Neuron (in vitro differentiated cells): Measurements from ENCODE around the gene FLAD1.
"Not testable (repeated sequence)": the region's sequence is repeated elsewhere in the genome, so short reads cannot be mapped to it uniquely, and the experiment has no call there.

Experiments
- H2AFZ ChIP-seq: one replicate; pipeline ENCODE4 v1.6.1; 2013; ENCODE audit warnings: low read depth, mild to moderate bottlenecking, inconsistent platforms, low read length, moderate library complexity
- H3K27me3 ChIP-seq: one replicate; pipeline ENCODE4 v1.6.1; 2013; ENCODE audit warnings: low read length; ENCODE audit not compliant: insufficient read depth
- H3K36me3 ChIP-seq: one replicate; pipeline ENCODE4 v1.6.1; 2013; ENCODE audit warnings: low read length; ENCODE audit not compliant: insufficient read depth
- H3K4me1 ChIP-seq: one replicate; pipeline ENCODE4 v1.6.1; 2013; ENCODE audit warnings: low read length; ENCODE audit not compliant: insufficient read depth
- H3K4me3 ChIP-seq: 2 replicates; pipeline ENCODE4 v1.5.1; 2013; ENCODE audit warnings: mild to moderate bottlenecking, low read length, moderate library complexity
- H3K9me3 ChIP-seq: one replicate; pipeline ENCODE4 v1.6.1; 2013; ENCODE audit warnings: low read length

The FLAD1 gene

DNA sequence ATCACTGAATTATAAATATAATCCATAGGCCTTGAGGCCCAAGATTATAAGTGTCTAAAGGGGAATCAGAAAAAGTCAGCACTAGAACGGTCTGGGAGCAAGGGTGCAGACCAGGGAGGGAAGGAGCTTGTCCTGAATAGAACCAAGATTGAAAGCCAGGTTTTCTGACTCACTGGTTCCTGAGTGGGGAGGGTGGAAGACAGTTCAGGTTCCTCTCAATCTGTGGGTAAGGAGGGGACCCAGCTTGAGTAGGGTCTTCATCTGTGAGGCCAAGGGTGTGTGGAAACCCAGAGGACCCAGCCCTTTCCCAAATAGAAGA lies 11.1 kb downstream of the FLAD1 start:
- no peak overlapping the region for H2AFZ ChIP-seq
- peaks cover 4% of the 10 kb centered on the region for H3K4me1 ChIP-seq
- H3K9me3 ChIP-seq = no peaks in the 10 kb centered on the region

DNA sequence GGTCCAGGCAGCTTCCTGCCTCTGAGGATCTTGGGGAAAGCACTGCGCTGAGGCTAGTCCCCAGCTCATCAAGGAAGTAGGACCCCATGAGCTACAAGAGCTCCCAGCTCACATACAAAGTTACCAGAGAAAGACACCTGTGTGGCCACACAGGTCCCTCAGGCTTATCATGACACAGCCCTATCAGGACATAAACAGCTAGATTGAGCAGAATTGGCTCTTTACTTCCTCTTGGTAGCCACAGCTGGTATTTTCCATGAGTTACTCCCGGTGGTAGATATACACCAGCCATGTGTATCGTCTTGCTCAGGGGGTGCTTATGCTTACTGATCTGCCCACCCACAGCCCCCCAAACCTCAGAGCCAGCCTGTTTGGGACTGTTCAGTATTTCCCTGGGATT lies 11.4 kb downstream of the FLAD1 start:
- Histone ChIP-seq H3K36me3 (peaks cover 16% of the 10 kb centered on the region), H3K27me3 (no peaks in the 10 kb centered on the region), H3K4me1 (peaks cover 5% of the 10 kb centered on the region), H2AFZ (no peak overlapping the region), H3K9me3 (no peaks in the 10 kb centered on the region), H3K4me3 (no peak overlapping the region)

More for the DNA sequence above, 11.1 kb downstream of the FLAD1 start:
- H3K36me3 ChIP-seq = peaks cover 20% of the 10 kb centered on the region
- no peaks in the 10 kb centered on the region for H3K27me3 ChIP-seq
- H3K4me3 ChIP-seq = no peak overlapping the region

DNA sequence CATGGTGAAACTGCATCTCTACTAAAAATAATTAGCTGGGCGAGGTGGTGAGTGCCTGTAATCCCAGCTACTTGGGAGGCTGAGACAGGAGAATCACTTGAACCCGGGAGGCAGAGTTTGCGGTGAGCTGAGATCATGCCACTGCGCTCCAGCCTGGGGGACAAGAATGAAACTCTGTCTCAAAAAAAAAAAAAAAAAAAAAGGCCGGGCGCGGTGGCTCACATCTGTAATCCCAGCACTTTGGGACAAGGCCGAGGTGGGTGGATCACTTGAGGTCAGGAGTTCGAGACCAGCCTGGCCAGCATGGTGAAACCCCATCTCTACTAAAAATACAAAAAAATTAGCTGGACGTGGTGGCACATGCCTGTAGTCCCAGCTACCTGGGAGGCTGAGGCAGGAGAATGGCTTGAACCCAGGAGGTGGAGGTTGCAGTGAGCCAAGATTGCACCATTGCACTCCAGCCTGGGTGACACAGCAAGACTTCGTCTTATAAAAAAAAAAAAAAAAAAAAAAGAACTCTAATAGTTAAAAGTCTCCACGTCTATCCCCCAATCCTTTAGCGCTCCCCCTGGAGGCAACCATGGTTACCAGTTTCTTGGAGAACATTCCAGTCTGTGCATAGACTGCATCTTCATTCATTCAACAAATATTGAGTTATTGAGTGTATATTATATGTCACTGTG lies 12.3 kb downstream of the FLAD1 start:
- not testable (repeated sequence) for H3K36me3 ChIP-seq, H3K9me3 ChIP-seq
- H3K4me1 ChIP-seq = peaks cover 11% of the 10 kb centered on the region

DNA sequence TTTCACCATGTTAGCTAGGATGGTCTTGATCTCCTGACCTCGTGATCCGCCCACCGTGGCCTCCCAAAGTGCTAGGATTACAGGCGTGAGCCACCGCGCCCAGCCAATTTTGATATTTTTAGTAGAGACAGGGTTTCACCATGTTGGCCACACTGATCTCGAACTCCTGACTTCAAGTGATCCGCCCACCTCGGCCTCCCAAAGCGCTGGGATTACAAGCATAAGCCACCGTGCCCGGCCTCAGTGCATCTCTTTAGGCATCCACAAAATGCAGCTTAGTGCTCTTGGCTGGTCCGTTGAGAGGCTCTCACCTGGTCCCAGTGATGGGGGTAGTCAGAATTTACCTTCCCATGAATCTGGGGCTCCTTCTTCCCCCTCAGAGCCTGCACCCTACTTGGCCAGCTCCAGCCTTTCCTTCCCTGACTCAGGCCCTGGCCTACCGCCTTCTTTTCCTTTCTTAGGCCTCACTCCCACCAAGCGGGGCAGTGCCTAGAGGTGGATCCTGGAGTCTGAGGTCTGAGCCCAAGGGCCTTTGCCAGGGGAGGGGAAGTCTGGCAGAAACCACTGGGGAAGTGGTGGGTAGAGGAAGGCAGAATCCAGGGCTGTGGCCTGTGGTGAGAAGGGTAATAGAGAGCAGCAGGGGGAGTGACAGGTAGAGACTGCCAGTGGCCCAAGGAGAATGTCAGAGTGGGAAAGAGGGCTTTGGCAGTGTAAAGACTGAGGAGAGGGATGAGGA lies 14.0 kb downstream of the FLAD1 start:
- H3K27me3 ChIP-seq = no peaks in the 10 kb centered on the region
- peaks cover 7% of the 10 kb centered on the region for H3K36me3 ChIP-seq
- H3K9me3 ChIP-seq = no peaks in the 10 kb centered on the region

More for the DNA sequence above, 12.3 kb downstream of the FLAD1 start:
- not testable (repeated sequence) for H3K27me3 ChIP-seq, H2AFZ ChIP-seq, H3K4me3 ChIP-seq

DNA sequence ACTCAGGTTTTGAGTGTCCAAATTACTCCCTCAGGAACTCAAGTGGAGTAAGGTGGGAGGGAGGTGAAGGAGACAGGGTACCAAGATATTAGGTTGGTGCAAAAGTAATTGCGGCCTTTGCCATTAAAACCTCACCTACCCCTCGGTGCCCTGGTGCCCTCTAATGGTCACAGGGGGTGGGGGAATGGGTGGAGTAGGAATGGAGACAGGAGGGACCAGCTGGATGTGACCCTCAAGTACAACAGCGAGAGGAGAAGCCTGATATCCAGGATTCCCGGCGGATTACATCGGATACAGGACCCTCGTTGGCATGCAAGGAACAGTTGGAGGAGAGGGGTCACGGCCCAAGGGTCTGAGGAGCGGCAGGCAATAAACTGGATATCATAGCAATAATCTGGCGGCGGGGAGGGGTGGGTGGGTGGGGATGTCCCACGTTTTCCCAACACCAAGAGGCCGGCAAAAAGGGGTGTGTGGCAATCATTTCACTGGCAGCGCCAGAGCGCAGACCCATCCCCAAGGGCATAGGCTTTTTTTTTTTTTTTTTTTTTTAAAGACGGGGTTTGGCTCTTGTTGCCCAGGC lies 15.1 kb downstream of the FLAD1 start:
- no peaks in the 10 kb centered on the region for H3K9me3 ChIP-seq
- H3K36me3 ChIP-seq = no peaks in the 10 kb centered on the region
- no peaks in the 10 kb centered on the region for H3K27me3 ChIP-seq
- peaks cover 20% of the 10 kb centered on the region for H3K4me1 ChIP-seq
- H2AFZ ChIP-seq = no peak overlapping the region
- no peak overlapping the region for H3K4me3 ChIP-seq

More for the DNA sequence above, 14.0 kb downstream of the FLAD1 start:
- Histone ChIP-seq H3K4me1 (peaks cover 18% of the 10 kb centered on the region), H2AFZ (no peak overlapping the region), H3K4me3 (no peak overlapping the region)

DNA sequence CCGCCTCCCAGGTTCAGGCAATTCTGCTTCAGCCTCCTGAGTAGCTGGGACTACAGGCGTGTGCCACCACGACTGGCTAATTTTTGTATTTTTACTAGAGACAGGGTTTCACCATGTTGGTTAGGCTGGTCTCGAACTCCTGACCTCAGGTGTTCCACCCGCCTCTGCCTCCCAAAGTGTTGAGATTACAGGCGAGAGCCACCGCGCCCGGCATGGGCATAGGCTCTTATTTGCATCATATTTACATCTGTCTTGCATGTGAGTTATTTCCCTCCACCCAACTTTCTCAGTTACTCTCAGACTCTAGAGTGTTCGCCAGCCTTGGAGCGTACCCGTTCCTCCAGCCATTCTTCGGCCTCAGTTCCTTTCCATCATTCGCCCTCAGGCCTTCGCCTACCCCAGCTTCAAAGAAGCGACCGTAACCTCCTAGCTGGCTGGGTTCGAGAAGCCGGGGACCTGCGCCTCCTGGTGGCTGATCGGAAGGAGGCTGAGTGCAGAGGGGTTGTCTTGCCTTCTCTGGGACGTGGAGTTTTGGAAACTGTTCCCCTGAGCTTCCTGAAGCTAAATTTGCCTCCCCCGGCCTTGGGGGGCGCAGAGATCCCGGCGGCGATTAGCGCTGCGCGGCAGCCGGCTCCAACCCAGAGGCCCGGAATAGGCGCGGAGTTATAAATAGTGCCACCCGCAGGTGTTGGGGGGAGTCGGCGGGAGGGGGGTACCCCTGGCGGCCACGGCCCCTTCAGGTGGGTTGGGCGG lies 15.8 kb downstream of the FLAD1 start:
- Histone ChIP-seq H3K4me1 (peaks cover 25% of the 10 kb centered on the region), H3K36me3 (no peaks in the 10 kb centered on the region), H2AFZ (peak overlapping the region; percentile 41), H3K4me3 (peak overlapping the region; percentile 36), H3K9me3 (no peaks in the 10 kb centered on the region), H3K27me3 (no peaks in the 10 kb centered on the region)

DNA sequence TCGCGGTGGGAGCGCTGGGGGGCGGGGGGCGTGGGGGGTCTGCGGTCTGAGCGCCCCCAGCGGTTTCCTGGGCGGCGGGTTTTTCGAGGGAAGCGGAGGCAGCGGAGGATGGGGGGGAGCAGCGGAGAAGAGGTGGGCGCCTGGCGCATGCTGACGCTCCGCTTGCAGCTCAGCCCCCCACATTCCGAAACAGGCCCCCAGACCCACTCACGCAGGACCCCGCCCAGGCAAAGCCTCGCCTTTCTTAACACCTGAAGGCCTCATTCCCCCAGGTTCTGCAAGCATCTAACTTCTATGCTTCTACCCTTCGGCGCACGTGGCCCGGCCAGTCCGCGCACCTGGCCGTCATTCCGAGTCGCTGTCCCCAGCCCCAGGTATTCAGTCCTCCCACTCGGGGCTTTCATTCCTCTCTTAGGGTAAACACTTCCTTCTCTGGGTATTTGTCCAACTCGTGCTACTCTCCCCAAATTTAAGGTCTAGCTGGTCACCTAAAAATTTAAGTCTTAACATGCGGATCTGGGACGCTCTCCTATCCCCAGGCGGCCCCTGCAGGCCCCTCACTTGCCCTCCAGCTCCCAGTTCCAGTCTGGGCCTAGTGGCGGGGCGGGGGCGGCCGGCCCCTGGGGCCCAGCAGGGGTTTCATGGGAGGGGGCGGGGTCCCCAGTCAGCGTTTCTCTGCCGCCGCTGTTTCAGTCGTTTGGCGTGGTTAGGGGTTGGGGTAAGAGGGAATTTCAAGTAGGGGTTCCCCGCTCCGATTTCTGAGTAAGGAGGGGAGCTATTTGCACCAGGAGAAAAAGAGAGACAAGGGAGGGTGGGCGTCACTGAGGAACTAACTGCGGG lies 16.6 kb downstream of the FLAD1 start:
- H3K36me3 ChIP-seq = no peaks in the 10 kb centered on the region
- H3K9me3 ChIP-seq = no peaks in the 10 kb centered on the region
- H2AFZ ChIP-seq = no peak overlapping the region
- no peaks in the 10 kb centered on the region for H3K27me3 ChIP-seq
- peak overlapping the region; percentile 64 for H3K4me3 ChIP-seq
- H3K4me1 ChIP-seq = peaks cover 32% of the 10 kb centered on the region

DNA sequence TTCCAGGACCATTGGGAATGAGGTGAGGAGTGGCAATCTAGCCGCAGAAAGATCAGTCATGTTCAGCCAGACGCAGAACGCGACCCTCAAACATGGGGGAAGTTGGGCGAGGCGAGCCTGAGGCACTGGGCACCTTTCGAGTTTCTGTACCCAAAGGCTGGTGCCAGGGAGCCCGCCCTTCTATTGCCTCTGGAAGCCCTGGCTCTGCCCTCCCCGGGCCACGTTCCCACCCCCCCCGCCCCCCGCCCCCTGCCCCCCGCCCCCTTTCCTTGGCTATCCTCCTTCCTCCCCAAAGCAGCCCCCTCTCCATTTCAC lies 17.2 kb downstream of the FLAD1 start:
- no peaks in the 10 kb centered on the region for H3K36me3 ChIP-seq
- no peaks in the 10 kb centered on the region for H3K27me3 ChIP-seq
- peak overlapping the region; percentile 64 for H3K4me3 ChIP-seq
- H3K9me3 ChIP-seq = no peaks in the 10 kb centered on the region
- no peak overlapping the region for H2AFZ ChIP-seq
- H3K4me1 ChIP-seq = peaks cover 32% of the 10 kb centered on the region

DNA sequence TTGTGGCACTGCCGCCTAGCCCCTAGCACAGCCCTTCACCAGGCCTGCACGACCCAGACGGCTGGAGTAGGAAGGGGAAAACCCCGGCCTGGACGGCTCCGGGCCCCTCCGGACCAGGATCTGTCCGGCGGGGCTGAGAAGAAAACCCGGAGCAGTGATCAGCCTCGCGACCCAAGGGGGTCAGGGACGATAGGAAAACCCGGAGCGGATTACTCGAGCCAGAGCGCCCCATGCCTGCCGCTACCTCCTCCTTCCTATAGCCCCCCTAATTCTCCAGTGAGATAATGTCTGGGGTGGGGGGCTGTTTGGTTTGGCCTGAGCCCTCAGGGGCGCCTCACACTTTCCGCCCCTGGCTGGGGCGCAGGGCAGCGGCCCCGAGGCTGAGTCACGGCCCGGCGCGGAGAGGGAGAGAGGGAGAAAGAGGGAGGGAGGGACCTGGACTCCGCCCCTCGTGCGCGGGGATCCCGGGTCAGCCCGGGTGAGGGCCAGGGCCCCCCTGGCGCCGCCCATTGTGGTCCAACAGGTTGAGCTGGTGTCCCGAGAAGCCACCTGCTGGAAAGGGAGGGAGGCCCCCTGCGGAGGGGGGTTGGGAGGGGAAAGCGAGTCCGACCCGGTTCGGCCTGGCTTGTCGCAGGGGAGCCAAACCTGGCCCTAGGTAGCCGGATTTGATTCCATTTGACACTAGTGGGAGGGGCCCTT lies 17.7 kb downstream of the FLAD1 start:
- Histone ChIP-seq H3K4me3 (peak overlapping the region; percentile 64), H3K9me3 (no peaks in the 10 kb centered on the region), H3K27me3 (no peaks in the 10 kb centered on the region), H3K4me1 (peaks cover 32% of the 10 kb centered on the region), H3K36me3 (no peaks in the 10 kb centered on the region), H2AFZ (peak overlapping the region; percentile 63)

DNA sequence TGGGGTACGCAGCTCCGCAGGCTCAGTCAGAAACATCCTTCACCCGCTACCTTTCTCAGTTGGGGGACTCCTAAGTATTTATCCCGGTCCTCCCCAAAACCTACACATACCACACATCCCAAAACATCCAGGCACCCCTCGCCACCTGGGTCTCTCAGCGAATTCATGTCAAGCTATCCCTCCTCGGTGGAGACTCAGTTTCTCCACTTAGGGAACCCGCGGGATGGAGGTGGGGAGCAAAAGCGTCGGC lies 18.2 kb downstream of the FLAD1 start:
- Histone ChIP-seq H3K4me3 (peak overlapping the region; percentile 64), H3K36me3 (no peaks in the 10 kb centered on the region), H3K27me3 (no peaks in the 10 kb centered on the region), H2AFZ (peak overlapping the region; percentile 63), H3K9me3 (no peaks in the 10 kb centered on the region), H3K4me1 (peaks cover 32% of the 10 kb centered on the region)

DNA sequence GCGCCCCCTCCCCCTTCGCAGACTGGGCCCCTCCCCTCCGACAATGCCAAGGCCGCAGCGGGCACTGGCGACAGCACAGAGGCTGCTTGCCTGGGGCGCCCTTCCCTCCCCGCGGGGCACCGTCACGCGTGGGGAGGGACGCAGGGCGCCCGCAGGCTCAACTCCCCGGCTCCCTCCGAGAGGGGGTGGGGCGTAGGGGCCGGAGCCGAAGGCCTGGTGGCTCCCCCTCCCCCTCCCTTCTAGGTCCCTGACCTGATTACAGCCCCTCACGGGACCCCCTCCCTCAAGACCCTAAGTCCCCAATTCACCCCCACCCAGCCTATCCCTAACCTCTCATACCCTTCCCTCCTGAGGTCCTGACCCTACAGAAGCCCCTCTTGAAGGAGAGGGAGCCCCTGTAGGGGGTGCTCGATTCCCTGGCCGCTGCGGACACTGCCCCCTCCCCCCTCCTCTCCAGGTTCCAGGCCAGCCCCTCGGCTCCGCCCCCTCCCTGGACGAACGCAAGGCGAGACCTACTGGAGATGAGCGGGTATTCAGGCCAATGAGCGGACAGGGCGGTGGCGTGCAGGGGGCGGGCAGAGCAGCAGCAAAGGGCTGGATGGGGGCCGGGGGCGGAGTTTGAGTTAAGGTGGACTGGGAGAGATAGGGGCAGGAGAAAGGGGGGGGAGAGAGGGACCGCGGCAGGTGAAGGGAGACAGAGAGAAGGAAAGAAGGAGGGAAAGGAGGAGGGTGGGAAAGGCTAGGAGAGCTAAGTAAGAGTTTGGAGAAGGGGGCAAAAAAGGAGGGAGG lies 18.7 kb downstream of the FLAD1 start:
- H3K4me1 ChIP-seq = peaks cover 32% of the 10 kb centered on the region
- H3K36me3 ChIP-seq = no peaks in the 10 kb centered on the region
- H3K27me3 ChIP-seq = no peaks in the 10 kb centered on the region
- peak overlapping the region; percentile 64 for H3K4me3 ChIP-seq
- H2AFZ ChIP-seq = peak overlapping the region; percentile 63
- no peaks in the 10 kb centered on the region for H3K9me3 ChIP-seq
